GM12875 (cell line): ENCODE data around the gene CFAP107.

Source experiments
- H3K4me3 ChIP-seq: one replicate; pipeline ENCODE4 v1.5.1; 2011; ENCODE audit warnings: low read depth, low read length, control low read depth
- CTCF ChIP-seq: IDR thresholded peaks from 2 replicates; pipeline ENCODE4 v1.5.1; 2011; ENCODE audit warnings: low read depth, mild to moderate bottlenecking, control low read depth, inconsistent platforms, low read length, moderate library complexity, borderline replicate concordance; ENCODE audit not compliant: insufficient read depth

CFAP107 gene

GRCh38 chr1:12770620-12771019, 24.6 kb downstream of the CFAP107 start:
- no peak for TF ChIP-seq CTCF
- H3K4me3 ChIP-seq, result no peak overlapping the region

- H3K4me3 ChIP-seq, result no peak overlapping the region
- no peak for TF ChIP-seq CTCF
Measured at GRCh38 chr1:12771186-12771585, 25.2 kb downstream of the CFAP107 start.

GRCh38 chr1:12772520-12772919, 26.5 kb downstream of the CFAP107 start:
- no peak for TF ChIP-seq CTCF
- no peak overlapping the region for H3K4me3 ChIP-seq

- no peak for TF ChIP-seq CTCF
- no peak within 1 kb of the TSS for H3K4me3 ChIP-seq
Measured at GRCh38 chr1:12773438-12773837, 27.4 kb downstream of the CFAP107 start, which contains the start of gene PRAMEF12. Gene PRAMEF12 (plus strand): TSS chr1:12773738. CDS start chr1:12774868, 1,130 bp downstream.

- no peak overlapping the region for H3K4me3 ChIP-seq
- TF ChIP-seq CTCF, result no peak
Measured at GRCh38 chr1:12774801-12775345, 28.9 kb downstream of the CFAP107 start.

GRCh38 chr1:12775443-12775842, 29.4 kb downstream of the CFAP107 start:
- no peak for TF ChIP-seq CTCF
- H3K4me3 ChIP-seq, result no peak overlapping the region

GRCh38 chr1:12776801-12777557, 31.0 kb downstream of the CFAP107 start:
- no peak overlapping the region for H3K4me3 ChIP-seq
- TF ChIP-seq CTCF, result no peak
